MG63 (cell line): ENCODE results near the gene LHPP. TPM values are rescaled to one million over a fixed set of nuclear protein-coding genes. Genes with fewer than 3 reads are reported as not detected.

Source experiments
- DNase-seq: peaks from one replicate; pipeline ENCODE4 v3.0.0-alpha.2; 2020
- H3K27me3 ChIP-seq: fragments of 250-450 bp; sonication (Bioruptor Pico); 2 replicates; pipeline ENCODE4 v1.5.1; 2020; ENCODE audit warnings: mild to moderate bottlenecking, moderate library complexity
- H3K36me3 ChIP-seq: fragments of 250-450 bp; sonication (Bioruptor Pico); 2 replicates; pipeline ENCODE4 v1.5.1; 2020; ENCODE audit warnings: mild to moderate bottlenecking, moderate library complexity
- H3K4me3 ChIP-seq: fragments of 250-450 bp; sonication (Bioruptor Pico); 2 replicates; pipeline ENCODE4 v1.5.1; 2020; ENCODE audit warnings: mild to moderate bottlenecking, moderate library complexity
- H3K9me3 ChIP-seq: fragments of 250-450 bp; sonication (Bioruptor Pico); 2 replicates; pipeline ENCODE4 v1.5.1; 2020; ENCODE audit warnings: mild to moderate bottlenecking, moderate library complexity
- total RNA-seq: library from RNA; depleted of rRNA; stranded (reverse); fragments of >200 nt; shearing (Covaris generic); gene quantifications from 2 replicates; pipeline ENCODE4 v1.2.3, GENCODE V29; 2014; ENCODE audit warnings: low replicate concordance

Gene LHPP
- total RNA-seq, 1 experiment from 2014 or later, result 17.0 TPM

- Histone ChIP-seq H3K9me3 (no peaks in the 10 kb centered on the region), H3K27me3 (no peaks in the 10 kb centered on the region), H3K36me3 (no peaks in the 10 kb centered on the region; the same call in 1 of the 2 replicates), H3K4me3 (no peak overlapping the region)
- no peak for DNase-seq
Measured at GRCh38 chr10:124616040-124616835, 154.6 kb downstream of the LHPP start.

DNA sequence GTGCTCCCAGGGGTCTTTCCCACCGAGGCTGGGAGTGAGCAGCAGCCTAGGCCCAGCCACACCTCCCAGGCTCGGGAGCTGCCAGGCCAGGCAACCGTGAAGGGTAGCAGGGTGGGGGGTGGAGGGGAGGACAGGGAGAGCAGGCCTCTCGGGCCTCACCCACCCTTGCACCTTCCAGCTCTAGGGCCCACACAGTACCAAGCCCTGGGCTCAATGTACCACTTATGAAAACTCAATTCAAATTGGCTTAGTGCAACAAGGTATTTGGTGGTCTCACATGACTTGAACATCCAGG is 155.2 kb downstream of the LHPP start:
- Histone ChIP-seq H3K36me3 (no peaks in the 10 kb centered on the region; the same call in 1 of the 2 replicates), H3K9me3 (no peaks in the 10 kb centered on the region), H3K4me3 (no peak overlapping the region), H3K27me3 (no peaks in the 10 kb centered on the region)
- DNase-seq, result no peak

- H3K27me3 ChIP-seq, result no peaks in the 10 kb centered on the region
- H3K36me3 ChIP-seq, result no peaks in the 10 kb centered on the region; the same call in 1 of the 2 replicates
- no peak overlapping the region for H3K4me3 ChIP-seq
- no peaks in the 10 kb centered on the region for H3K9me3 ChIP-seq
- DNase-seq, result no peak
Measured at GRCh38 chr10:124618470-124619073, 156.9 kb downstream of the LHPP start.

DNA sequence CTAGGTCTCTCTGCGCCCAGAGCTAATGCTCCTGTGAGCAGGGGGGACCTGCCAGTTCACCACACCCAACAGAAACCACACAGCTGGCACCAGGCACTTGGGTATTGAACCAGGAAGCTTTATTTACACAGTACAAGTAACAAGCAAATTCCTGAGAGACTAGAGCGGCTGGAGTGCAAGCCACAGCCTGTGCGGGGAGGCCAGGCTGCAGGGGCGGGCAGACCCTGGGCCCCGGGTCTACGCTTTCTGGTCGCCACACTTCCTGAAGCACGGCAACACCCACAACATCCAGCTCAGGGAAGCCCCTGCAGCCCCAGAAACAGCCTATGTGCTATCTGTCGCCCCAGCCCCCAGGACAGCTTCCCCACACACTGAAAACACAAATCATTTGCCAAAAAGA is 157.6 kb downstream of the LHPP start:
- H3K27me3 ChIP-seq, result no peaks in the 10 kb centered on the region
- no peak overlapping the region for H3K4me3 ChIP-seq
- no peaks in the 10 kb centered on the region for H3K9me3 ChIP-seq
- DNase-seq, result peak; percentile 14
- H3K36me3 ChIP-seq, result no peaks in the 10 kb centered on the region; the same call in 1 of the 2 replicates

DNA sequence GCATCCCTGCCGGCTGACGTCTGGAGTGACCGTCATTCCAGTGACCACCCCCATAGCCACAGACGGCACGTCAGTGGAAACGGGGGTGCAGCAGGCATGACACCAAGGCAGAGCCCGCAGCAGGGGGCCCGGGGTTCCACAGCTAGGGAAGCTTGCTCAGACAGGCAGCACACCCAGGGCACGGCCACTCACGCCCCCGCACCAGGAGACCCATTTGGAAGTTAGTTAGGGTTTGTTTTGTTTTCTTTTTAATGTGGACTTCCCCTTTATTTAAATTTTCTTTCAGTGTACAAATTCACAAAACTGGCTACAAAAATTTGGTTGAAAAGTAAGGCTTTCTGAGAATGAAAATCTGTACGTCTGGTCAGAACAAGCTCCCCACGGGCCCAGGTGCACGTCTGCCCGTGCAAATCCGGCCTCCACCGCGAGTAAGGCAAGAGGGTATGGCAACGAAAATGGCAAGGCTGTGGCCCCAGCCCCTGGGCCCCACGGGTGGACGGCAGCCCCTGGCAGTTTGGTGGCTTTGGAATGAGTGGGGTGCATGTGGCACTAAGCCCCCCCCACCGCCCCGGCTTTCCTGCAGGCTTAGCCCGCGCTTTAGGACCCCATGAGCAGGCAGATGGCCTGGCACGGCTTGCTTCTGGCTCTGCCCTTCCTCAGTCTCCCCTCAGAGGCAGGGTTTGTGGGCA is 158.3 kb downstream of the LHPP start:
- H3K36me3 ChIP-seq, result no peaks in the 10 kb centered on the region; the same call in 1 of the 2 replicates
- no peak for DNase-seq

DNA sequence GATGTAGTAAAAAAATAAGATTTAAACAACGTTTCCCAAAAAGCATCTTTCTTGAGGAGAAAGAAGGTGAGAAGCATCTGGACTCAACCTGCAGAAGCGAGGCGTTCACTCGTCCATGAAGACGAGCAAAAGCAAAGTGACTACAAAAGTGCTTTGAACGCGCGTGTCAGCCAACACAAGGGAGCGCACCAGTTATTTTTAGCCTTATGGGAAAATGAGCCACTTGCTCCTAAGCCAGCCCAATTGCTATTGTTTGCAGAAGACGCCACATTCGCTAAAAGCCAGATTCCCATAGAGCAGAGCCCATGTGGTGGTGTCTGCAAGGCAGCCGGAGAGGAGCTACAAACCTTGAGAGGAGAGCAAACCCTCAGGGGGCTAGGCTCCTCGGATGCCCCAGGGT is 160.0 kb downstream of the LHPP start:
- Histone ChIP-seq H3K27me3 (no peaks in the 10 kb centered on the region), H3K36me3 (no peaks in the 10 kb centered on the region; the same call in 1 of the 2 replicates), H3K9me3 (no peaks in the 10 kb centered on the region), H3K4me3 (no peak overlapping the region)
- no peak for DNase-seq

More for the DNA sequence above, 158.3 kb downstream of the LHPP start:
- Histone ChIP-seq H3K4me3 (no peak overlapping the region), H3K9me3 (no peaks in the 10 kb centered on the region), H3K27me3 (no peaks in the 10 kb centered on the region)

GRCh38 chr10:124622158-124622557 is 160.5 kb downstream of the LHPP start:
- Histone ChIP-seq H3K9me3 (no peaks in the 10 kb centered on the region), H3K4me3 (no peak overlapping the region), H3K36me3 (no peaks in the 10 kb centered on the region; the same call in 1 of the 2 replicates), H3K27me3 (no peaks in the 10 kb centered on the region)
- DNase-seq, result no peak

- H3K9me3 ChIP-seq, result no peaks in the 10 kb centered on the region
- no peak overlapping the region for H3K4me3 ChIP-seq
- no peaks in the 10 kb centered on the region for H3K27me3 ChIP-seq
- H3K36me3 ChIP-seq, result no peaks in the 10 kb centered on the region; the same call in 1 of the 2 replicates
- DNase-seq, result no peak
Measured at GRCh38 chr10:124622866-124623536, 161.4 kb downstream of the LHPP start.

DNA sequence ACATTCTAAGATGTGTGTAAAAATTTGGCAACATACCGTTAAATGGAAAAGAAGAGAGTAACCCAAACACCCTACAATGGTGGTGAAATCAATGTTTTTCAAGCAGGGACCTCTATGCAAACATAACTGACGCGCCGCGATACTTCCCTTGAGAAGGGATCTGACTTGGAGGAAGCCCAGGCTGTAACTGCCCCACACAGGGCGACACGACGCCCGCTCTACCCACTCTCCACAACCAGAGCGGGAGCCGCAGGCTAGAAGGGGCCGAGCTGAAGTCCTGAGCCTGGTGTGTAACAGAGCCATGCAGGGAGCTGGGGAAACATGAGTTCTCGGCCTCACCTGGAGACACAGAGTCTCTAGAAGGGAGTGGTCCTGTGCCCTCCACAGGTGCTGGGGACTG is 162.4 kb downstream of the LHPP start:
- Histone ChIP-seq H3K4me3 (no peak overlapping the region), H3K9me3 (no peaks in the 10 kb centered on the region), H3K36me3 (no peaks in the 10 kb centered on the region; the same call in 1 of the 2 replicates), H3K27me3 (no peaks in the 10 kb centered on the region)
- DNase-seq, result no peak

GRCh38 chr10:124624466-124624865 is 162.8 kb downstream of the LHPP start:
- Histone ChIP-seq H3K4me3 (no peak overlapping the region), H3K27me3 (no peaks in the 10 kb centered on the region), H3K36me3 (no peaks in the 10 kb centered on the region; the same call in 1 of the 2 replicates), H3K9me3 (no peaks in the 10 kb centered on the region)
- no peak for DNase-seq

DNA sequence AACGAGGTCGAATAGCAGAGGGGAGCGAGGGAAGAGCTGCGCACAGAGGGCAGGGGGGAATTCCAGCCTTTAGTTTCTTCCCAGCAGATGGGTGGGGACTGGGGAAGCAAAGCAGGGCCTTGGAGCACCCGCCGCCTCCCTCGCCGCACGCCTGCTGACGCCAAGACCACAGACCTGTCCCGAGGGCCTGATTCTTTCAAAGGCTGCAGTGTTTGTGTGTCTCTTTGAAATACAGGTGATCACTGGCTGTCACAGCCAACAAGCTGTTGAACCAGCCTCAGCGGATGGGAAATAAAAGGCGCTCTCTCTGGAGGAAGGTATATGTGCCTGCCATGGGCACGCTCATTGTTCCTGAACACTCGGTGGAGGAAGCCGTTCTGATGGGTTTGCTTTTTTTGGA is 163.3 kb downstream of the LHPP start:
- no peak overlapping the region for H3K4me3 ChIP-seq
- no peaks in the 10 kb centered on the region for H3K27me3 ChIP-seq
- no peaks in the 10 kb centered on the region for H3K9me3 ChIP-seq
- no peak for DNase-seq
- H3K36me3 ChIP-seq, result no peaks in the 10 kb centered on the region; the same call in 1 of the 2 replicates

GRCh38 chr10:124625831-124626238 is 164.2 kb downstream of the LHPP start:
- DNase-seq, result no peak
- Histone ChIP-seq H3K27me3 (no peaks in the 10 kb centered on the region), H3K4me3 (no peak overlapping the region), H3K36me3 (no peaks in the 10 kb centered on the region; the same call in 1 of the 2 replicates), H3K9me3 (no peaks in the 10 kb centered on the region)

- DNase-seq, result no peak
- no peaks in the 10 kb centered on the region for H3K36me3 ChIP-seq
- no peaks in the 10 kb centered on the region for H3K9me3 ChIP-seq
- H3K27me3 ChIP-seq, result no peaks in the 10 kb centered on the region
- H3K4me3 ChIP-seq, result no peak overlapping the region
Measured at GRCh38 chr10:124626759-124627380, 165.2 kb downstream of the LHPP start.

DNA sequence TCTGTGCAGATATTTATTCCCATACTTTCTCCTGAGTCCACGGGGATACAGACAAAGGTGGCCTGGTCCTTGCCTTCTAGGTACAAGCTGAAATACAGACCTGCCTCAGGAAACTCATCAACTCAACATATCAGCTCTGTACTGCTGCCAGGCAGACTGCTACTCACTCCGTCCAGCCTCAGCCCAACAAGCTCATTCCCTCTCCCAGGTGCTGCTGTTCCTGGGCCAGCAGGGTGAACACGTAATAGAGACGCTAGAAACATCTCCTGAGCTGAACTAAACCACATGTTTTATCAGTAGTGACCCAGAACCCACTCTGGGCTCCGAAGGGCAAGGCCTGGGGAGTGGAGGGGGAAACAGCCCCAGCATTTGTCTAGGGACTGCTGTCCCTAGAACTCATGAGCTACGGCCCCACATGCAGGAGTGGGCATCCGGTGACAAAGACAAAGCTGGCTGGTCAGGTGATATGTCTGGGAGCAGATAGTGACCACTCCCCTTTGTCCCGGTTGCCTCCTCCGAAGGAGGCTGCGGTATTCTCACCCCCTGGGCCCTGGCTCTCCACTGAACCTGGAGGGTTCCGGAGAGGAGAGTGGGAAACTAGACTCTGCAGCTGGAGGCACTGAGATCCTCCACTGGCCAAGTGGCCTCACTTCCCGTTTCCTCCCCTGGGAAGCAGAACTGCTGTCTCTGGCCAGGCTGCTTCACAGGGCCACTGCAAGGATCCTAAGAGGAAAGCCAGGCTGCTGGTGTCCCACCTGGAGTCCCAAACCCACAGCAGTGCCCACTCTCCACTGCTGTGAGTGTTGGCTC is 166.4 kb downstream of the LHPP start:
- no peaks in the 10 kb centered on the region for H3K9me3 ChIP-seq
- DNase-seq, result no peak
- no peaks in the 10 kb centered on the region for H3K36me3 ChIP-seq
- no peak overlapping the region for H3K4me3 ChIP-seq
- no peaks in the 10 kb centered on the region for H3K27me3 ChIP-seq

DNA sequence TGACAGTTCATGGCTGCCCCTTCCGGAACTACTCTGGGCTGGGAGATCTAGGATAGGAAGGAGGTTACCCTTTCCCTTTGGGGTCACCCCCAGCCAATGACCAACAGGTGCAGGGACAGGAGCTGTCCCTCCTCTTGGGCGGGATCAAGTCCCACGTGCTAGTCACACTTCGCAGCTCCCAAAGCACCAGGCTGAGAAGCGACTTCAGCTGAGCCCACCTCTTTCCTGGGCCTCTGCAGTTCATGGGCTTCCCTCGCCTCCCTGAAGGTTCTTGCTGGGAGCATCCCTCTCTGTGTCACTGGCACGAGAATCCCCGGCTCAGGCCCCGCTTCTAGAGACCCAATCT is 167.0 kb downstream of the LHPP start:
- Histone ChIP-seq H3K9me3 (no peaks in the 10 kb centered on the region), H3K27me3 (no peaks in the 10 kb centered on the region), H3K36me3 (no peaks in the 10 kb centered on the region), H3K4me3 (no peak overlapping the region)
- DNase-seq, result no peak

GRCh38 chr10:124629415-124629814 is 167.8 kb downstream of the LHPP start:
- no peaks in the 10 kb centered on the region for H3K9me3 ChIP-seq
- no peak overlapping the region for H3K4me3 ChIP-seq
- no peak for DNase-seq
- H3K27me3 ChIP-seq, result no peaks in the 10 kb centered on the region
- no peaks in the 10 kb centered on the region for H3K36me3 ChIP-seq
